GM18502 (cell line): Measurements from ENCODE around the gene KIFAP3.
"Not testable (repeated sequence)": the region's sequence is repeated elsewhere in the genome, so short reads cannot be mapped to it uniquely, and the experiment has no call there.

Experiments
- ATAC-seq: cut with Tn5 transposase; IDR thresholded peaks from one replicate; pipeline ENCODE4 v1.9.1; 2021; ENCODE audit warnings: mild to moderate bottlenecking; ENCODE audit not compliant: unreplicated experiment, poor library complexity

KIFAP3 gene

GRCh38 chr1:169928438-169929209 is 145.9 kb downstream of the KIFAP3 start:
- peak; percentile 65 for ATAC-seq

GRCh38 chr1:169925505-169926482 is 148.7 kb downstream of the KIFAP3 start:
- ATAC-seq = peak; percentile 83

GRCh38 chr1:169924829-169925228 is 149.7 kb downstream of the KIFAP3 start:
- no peak for ATAC-seq

GRCh38 chr1:169924063-169924462 is 150.4 kb downstream of the KIFAP3 start:
- ATAC-seq = no peak

DNA sequence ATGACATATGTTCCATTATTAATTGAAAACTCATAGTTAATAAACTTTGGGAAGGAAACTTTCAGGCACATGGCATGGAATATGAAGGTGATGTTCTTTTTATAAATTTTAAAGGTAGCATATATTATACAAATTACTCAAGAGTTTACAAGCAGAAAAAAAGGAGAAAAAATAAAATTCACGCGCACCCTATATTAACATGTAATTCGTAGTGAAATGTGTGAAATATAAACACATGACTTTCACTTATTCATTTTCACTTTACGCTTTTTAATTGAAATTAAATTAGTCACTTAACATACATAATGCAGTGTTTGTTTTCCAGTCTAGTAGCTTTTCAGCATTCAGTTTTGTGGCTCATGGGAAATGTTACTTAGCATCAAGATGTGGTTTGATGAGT is 153.4 kb downstream of the KIFAP3 start:
- no peak for ATAC-seq

GRCh38 chr1:169918927-169919326 is 155.6 kb downstream of the KIFAP3 start:
- no peak for ATAC-seq

GRCh38 chr1:169918220-169918619 is 156.3 kb downstream of the KIFAP3 start:
- not testable (repeated sequence) for ATAC-seq

GRCh38 chr1:169915150-169915549 is 159.3 kb downstream of the KIFAP3 start:
- ATAC-seq = no peak

GRCh38 chr1:169914531-169914930 is 160.0 kb downstream of the KIFAP3 start:
- no peak for ATAC-seq

GRCh38 chr1:169909499-169909898 is 165.0 kb downstream of the KIFAP3 start:
- no peak for ATAC-seq

GRCh38 chr1:169906938-169907337 is 167.6 kb downstream of the KIFAP3 start:
- ATAC-seq = no peak

GRCh38 chr1:169904834-169905233 is 169.7 kb downstream of the KIFAP3 start:
- no peak for ATAC-seq

GRCh38 chr1:169902751-169903150 is 171.7 kb downstream of the KIFAP3 start:
- ATAC-seq = no peak

GRCh38 chr1:169901115-169901514 is 173.4 kb downstream of the KIFAP3 start:
- ATAC-seq = no peak

DNA sequence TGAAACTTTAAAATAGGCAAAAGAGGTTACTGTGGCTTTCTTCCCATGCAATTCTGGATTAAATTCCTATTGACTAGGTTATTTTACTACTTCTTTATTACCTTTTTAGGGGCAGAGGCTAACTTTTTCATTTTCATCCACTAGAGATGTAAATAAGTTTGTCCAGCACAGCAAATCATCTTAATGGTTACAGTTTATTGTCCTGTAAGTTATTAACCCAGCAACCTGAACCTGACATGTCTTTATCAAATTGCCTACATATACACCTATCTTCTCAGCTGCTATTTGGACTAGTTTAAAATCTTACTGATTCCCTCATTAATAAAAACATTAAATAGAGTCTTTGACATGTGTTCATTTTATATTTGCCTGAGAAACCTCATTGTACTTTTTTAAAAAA is 173.9 kb downstream of the KIFAP3 start:
- no peak for ATAC-seq

DNA sequence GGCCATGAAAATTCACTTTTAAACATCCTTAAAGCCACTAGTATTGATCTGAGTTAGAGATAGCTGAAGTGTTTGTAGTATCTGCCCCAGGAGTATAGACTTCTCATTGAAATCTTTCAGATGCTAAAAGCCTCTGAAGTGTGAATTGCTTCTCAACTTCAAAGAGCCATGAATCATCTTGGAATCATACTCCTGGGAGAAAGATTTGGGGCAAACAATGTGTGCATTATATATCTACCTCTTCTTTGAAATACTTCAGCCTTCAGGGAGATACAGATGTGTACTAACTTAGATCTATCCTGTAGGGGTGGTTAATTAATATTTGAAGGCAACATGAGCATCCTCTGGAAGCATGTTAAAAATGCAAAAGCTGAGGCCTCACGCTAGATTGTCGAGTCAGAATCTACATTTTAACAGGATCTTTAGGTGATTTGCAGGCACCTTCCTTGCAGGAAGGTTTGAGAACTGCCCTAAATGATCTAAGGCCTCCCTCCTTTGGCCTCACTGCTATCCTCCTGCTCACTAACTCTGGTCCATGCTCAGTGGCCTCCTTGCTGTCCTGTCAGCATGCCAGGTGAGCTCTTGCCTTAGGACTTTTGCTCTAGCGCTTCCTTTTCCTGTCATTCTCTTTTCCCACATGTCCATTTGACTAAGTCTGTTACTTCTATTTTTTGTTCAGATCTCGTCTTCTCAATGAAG is 174.8 kb downstream of the KIFAP3 start:
- no peak for ATAC-seq

GRCh38 chr1:169896013-169896412 is 178.5 kb downstream of the KIFAP3 start:
- ATAC-seq = no peak

DNA sequence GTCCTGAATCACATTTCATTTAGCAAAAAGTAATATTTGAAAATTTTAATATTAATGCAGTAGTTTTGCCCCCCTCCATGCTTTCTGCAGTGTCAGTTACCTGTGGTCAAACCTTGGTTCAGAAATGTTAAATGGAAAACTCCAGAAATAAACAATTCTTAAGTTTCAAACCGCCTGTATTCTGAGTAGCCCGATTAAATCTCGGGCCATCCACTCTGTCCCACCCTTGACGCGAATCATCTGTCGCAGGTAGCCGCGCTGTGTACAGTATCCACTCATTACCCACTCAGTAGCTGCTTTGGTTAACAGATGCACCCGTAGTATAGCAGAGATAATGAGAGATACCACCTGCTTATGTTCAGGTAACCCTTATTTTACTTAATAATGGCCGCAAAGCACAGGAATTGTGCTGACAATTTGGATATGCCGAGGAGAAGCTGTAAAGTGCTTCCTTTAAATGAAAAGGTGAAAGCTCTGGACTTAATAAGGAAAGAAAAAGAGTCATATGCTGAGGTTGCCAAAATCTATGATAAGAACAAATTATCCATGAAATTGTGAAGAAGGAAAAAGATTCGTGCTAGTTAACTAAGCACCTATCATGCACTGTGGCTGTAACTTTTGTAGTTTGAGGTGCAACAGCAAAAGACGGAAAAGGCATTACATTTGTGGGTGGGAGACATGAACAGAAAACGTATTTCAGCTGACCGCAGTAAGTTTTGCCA is 179.9 kb downstream of the KIFAP3 start:
- no peak for ATAC-seq

GRCh38 chr1:169893645-169894423 is 180.7 kb downstream of the KIFAP3 start, which contains the start of gene SCYL3:
Gene SCYL3 (minus strand): TSS chr1:169893896. CDS start chr1:169888840, 5,056 bp downstream.
- ATAC-seq = peak; percentile 88
